Measurements from ENCODE around the gene RPL10. TPM values are rescaled to one million over a fixed set of nuclear protein-coding genes. Genes with fewer than 3 reads are reported as not detected.

Gene RPL10
- total and polyA plus RNA-seq, 2 of the 8 experiments (the other 6 are each of a cell fraction or from before 2014, with no cell fraction given), result 2,633 to 4,293 TPM

DNA sequence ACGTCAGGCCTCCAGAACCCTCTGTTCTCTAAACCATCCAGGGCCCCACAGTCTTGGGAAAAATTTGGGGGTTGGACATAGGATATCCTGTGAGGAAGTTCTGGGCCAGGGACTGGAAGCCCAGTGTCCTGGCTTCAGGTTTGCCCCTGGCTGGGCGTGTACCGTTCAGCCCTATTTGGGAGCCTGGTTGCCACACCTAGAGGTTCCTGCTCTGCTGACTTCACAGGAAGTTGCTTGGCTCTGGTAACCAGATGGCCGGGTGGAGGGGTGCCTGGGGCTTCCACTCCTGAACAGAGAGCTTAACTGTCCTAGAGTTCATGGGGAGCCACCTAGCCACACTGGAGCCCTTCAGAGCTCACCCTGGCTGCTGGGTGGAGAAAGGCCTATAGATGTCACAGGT, 14.3 kb downstream of the RPL10 start:
- H2BK12ac ChIP-seq (ENCODE audit: low read depth, low read length), result no peak overlapping the region
- no peak overlapping the region for H2BK20ac ChIP-seq (ENCODE audit: low read length)
- H2BK5ac ChIP-seq (ENCODE audit: low read depth, low read length), result no peak overlapping the region
- H3K4ac ChIP-seq (replicated peaks; ENCODE audit: insufficient read length, low read depth, low read length), result no peak overlapping the region
- no peak overlapping the region for H3K18ac ChIP-seq (ENCODE audit: extremely low read depth, low read length)
- no peak overlapping the region for H3K56ac ChIP-seq (replicated peaks; ENCODE audit: insufficient read length, low read depth, low read length)
- no peaks in the 10 kb centered on the region for H3K27me3 ChIP-seq (replicated peaks in 1 of 4; ENCODE audit: control insufficient read depth in 3 of 4, extremely low read depth in 1 of 4, insufficient read depth in 3 of 4, low read length in 3 of 4)
- no peak overlapping the region for H4K91ac ChIP-seq (replicated peaks; ENCODE audit: insufficient read length, low read length)
- peak overlapping the region; percentile 47 to 69 (median 62); a peak in 7 of 8 replicates for H3K4me3 ChIP-seq (ENCODE audit: extremely low read depth in 1 of 4, insufficient read depth in 2 of 4, low read depth in 3 of 4, low read length in 4 of 4)
- ChIA-PET POLR2A (ENCODE audit: partially characterized antibody) (interaction anchor here (0.7 to 6.4 kb wide), 5 partner anchors 9 to 45 kb away, joined by 3 to 124 read pairs (median 4); partner anchors contain the start of gene RPL10), CTCF (ENCODE audit: partially characterized antibody) (interaction anchor here (1.1 kb wide), 1 partner anchor 28 kb away, joined by 4 read pairs; no protein-coding TSS in a partner anchor)
- peaks cover 0 to 5% (median 0%) of the 10 kb centered on the region in 4 experiments; a peak in 1 of 8 replicates for H3K36me3 ChIP-seq (ENCODE audit: control insufficient read depth in 2 of 4, insufficient read depth in 4 of 4, low read length in 3 of 4)
- H3K4me1 ChIP-seq (replicated peaks in 1 of 4; ENCODE audit: control insufficient read depth in 3 of 4, insufficient read depth in 4 of 4, low read length in 3 of 4), result peaks cover 2 to 11% (median 3%) of the 10 kb centered on the region in 4 experiments; a peak in 4 of 7 replicates
- no peak overlapping the region for H3K23ac ChIP-seq (ENCODE audit: insufficient read length)
- H3K9ac ChIP-seq (replicated peaks in 1 of 4; ENCODE audit: extremely low read depth in 1 of 4, low read depth in 3 of 4, low read length in 3 of 4), result no peak overlapping the region
- H3K27ac ChIP-seq (ENCODE audit: low read depth, low read length), result no peak overlapping the region
- peak overlapping the region; percentile 44 to 65 for H3K4me2 ChIP-seq (ENCODE audit: insufficient read depth in 1 of 2, low read depth in 2 of 2, low read length in 2 of 2)
- H3K23me2 ChIP-seq (ENCODE audit: low read depth, low read length), result no peaks in the 10 kb centered on the region
- FAIRE-seq (no peak), DNase-seq (ENCODE audit: low read depth in 1 of 2, low spot score in 2 of 2) (no peak)
- H2BK15ac ChIP-seq (ENCODE audit: low read length), result no peak overlapping the region
- 0 out of 2 replicates have a peak overlapping the region, but pooled peaks have one; percentile 62 for H2AFZ ChIP-seq (ENCODE audit: low read length)
- no peak overlapping the region for H4K8ac ChIP-seq (ENCODE audit: extremely low read depth, insufficient read depth, low read length)
- no peaks in the 10 kb centered on the region for H3K79me2 ChIP-seq (ENCODE audit: control insufficient read depth in 1 of 2, insufficient read depth in 2 of 2, low read length in 2 of 2)
- no peak overlapping the region for H2AK5ac ChIP-seq (ENCODE audit: low read depth, low read length)
- WGBS, 2 experiments (ENCODE audit: extremely low coverage in 1 of 2, insufficient coverage in 1 of 2, insufficient read length in 1 of 2, insufficient replicate concordance in 2 of 2, low coverage in 1 of 2, low lambda C conversion rate in 2 of 2, missing lambda C conversion rate in 1 of 2), result 0% methylated on average over 1 of the region's 4 CpGs; no CpG with 5 or more reads in 1 of the 2 experiments
- no peaks in the 10 kb centered on the region for H3K79me1 ChIP-seq (ENCODE audit: low read depth, low read length)
- no peaks in the 10 kb centered on the region for H4K20me1 ChIP-seq (replicated peaks in 1 of 2; ENCODE audit: control insufficient read depth in 1 of 2, insufficient read depth in 2 of 2, low read length in 2 of 2)
- H2BK120ac ChIP-seq (replicated peaks; ENCODE audit: low read depth, low read length), result no peak overlapping the region
- H3K14ac ChIP-seq (ENCODE audit: insufficient read length), result no peak overlapping the region
- H3K9me3 ChIP-seq (ENCODE audit: insufficient read depth in 2 of 2, low read depth in 1 of 2, low read length in 1 of 2), result no peaks in the 10 kb centered on the region
- no peak overlapping the region for H4K5ac ChIP-seq (ENCODE audit: insufficient read length, low read depth, low read length)
- TF ChIP-seq, protein P1, sequence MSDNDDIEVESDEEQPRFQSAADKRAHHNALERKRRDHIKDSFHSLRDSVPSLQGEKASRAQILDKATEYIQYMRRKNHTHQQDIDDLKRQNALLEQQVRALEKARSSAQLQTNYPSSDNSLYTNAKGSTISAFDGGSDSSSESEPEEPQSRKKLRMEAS (IDR thresholded peaks at IDR 0.05), result no peak
